ENCODE data around the gene MYORG. TPM values are rescaled to one million over a fixed set of nuclear protein-coding genes. Genes with fewer than 3 reads are reported as not detected.
"Not testable (repeated sequence)": the region's sequence is repeated elsewhere in the genome, so short reads cannot be mapped to it uniquely, and the experiment has no call there.

MYORG gene
- total and polyA plus RNA-seq, 4 donors: 11.4 to 26.6 (median 19.3) TPM

DNA sequence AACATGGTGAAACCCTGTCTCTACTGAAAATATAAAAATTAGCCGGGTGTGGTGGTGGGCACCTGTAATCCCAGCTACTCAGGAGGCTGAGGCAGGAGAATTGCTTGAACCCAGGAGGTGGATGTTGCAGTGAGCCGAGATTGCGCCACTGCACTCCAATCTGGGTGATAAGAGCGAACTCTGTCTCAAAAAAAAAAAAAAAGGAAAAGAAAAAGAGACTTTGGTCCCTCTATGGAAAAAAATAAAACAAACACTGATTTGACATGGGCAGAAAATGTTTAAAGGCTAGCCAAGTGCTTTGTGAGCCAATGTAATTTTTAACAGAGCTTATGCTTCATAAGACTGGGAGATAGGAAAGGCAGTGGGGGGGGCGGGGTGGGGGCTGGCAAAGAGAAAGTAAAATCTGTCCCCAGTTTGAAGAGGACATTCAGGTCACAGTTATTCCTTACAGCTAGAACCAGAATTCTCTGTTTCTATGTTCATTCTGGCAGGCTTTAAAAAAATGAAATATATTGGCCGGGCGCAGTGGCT is 24.5 kb downstream of the MYORG start:
- WGBS: 39% methylated on average over 7 of the region's 7 CpGs

DNA sequence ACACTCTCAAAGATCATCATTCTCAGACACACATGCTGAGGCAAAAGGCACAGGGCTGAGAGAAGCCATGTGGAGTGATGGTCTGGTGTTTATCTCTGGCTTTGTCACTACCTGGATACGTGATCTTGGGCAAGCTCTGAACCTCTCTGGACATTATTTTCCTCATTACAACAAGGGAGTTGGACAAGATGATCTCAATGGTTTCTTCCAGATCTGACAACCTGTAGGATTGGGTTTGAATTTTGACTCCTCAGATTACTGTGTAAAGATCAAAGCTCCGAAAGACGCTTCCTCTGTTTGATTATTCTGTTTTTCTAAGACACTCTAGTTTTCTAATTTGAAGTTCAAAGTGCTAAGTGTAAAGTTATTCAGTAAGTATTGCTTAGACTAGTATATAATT is 27.4 kb downstream of the MYORG start:
- Histone ChIP-seq H3K4me1 (ENCODE audit: control insufficient read depth in 4 of 4, insufficient read depth in 4 of 4, low read length in 3 of 4) (peaks cover 15 to 49% (median 44%) of the 10 kb centered on the region in 4 donors), H3K27ac (ENCODE audit: low read depth in 1 of 2, low read length in 2 of 2) (no peak overlapping the region), H3K36me3 (ENCODE audit: control insufficient read depth in 4 of 4, insufficient read depth in 3 of 4, low read depth in 1 of 4, low read length in 3 of 4) (no peaks in the 10 kb centered on the region), H3K9me3 (ENCODE audit: control insufficient read depth in 4 of 4, low read length in 3 of 4) (no peaks in the 10 kb centered on the region), H3K27me3 (ENCODE audit: control insufficient read depth in 4 of 4, insufficient read depth in 4 of 4, low read length in 3 of 4) (no peaks in the 10 kb centered on the region), H3K4me3 (ENCODE audit: low read depth in 1 of 3, low read length in 3 of 3) (no peak overlapping the region), H3K9ac (ENCODE audit: low read depth in 1 of 2, low read length in 2 of 2) (no peak overlapping the region)
- 65% methylated on average over 3 of the region's 3 CpGs for WGBS
- TF ChIP-seq, protein P1, sequence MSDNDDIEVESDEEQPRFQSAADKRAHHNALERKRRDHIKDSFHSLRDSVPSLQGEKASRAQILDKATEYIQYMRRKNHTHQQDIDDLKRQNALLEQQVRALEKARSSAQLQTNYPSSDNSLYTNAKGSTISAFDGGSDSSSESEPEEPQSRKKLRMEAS (IDR thresholded peaks at IDR 0.05): no peak
- TF ChIP-seq RXRA (IDR thresholded peaks at IDR 0.05) (no peak), NR2F2 (IDR thresholded peaks at IDR 0.05) (no peak), JUND (IDR thresholded peaks at IDR 0.05) (no peak), YY1 (IDR thresholded peaks at IDR 0.05) (no peak), HNF4A (conservative IDR thresholded peaks at IDR 0.05) (no peak)
- TF ChIP-seq, protein P2, sequence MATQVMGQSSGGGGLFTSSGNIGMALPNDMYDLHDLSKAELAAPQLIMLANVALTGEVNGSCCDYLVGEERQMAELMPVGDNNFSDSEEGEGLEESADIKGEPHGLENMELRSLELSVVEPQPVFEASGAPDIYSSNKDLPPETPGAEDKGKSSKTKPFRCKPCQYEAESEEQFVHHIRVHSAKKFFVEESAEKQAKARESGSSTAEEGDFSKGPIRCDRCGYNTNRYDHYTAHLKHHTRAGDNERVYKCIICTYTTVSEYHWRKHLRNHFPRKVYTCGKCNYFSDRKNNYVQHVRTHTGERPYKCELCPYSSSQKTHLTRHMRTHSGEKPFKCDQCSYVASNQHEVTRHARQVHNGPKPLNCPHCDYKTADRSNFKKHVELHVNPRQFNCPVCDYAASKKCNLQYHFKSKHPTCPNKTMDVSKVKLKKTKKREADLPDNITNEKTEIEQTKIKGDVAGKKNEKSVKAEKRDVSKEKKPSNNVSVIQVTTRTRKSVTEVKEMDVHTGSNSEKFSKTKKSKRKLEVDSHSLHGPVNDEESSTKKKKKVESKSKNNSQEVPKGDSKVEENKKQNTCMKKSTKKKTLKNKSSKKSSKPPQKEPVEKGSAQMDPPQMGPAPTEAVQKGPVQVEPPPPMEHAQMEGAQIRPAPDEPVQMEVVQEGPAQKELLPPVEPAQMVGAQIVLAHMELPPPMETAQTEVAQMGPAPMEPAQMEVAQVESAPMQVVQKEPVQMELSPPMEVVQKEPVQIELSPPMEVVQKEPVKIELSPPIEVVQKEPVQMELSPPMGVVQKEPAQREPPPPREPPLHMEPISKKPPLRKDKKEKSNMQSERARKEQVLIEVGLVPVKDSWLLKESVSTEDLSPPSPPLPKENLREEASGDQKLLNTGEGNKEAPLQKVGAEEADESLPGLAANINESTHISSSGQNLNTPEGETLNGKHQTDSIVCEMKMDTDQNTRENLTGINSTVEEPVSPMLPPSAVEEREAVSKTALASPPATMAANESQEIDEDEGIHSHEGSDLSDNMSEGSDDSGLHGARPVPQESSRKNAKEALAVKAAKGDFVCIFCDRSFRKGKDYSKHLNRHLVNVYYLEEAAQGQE (IDR thresholded peaks at IDR 0.05): no peak
- TF ChIP-seq, protein P3, sequence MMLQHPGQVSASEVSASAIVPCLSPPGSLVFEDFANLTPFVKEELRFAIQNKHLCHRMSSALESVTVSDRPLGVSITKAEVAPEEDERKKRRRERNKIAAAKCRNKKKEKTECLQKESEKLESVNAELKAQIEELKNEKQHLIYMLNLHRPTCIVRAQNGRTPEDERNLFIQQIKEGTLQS (IDR thresholded peaks at IDR 0.05): no peak
- DNase-seq (ENCODE audit: low spot score): no peak

More for the DNA sequence above, 24.5 kb downstream of the MYORG start:
- Histone ChIP-seq H3K27ac (ENCODE audit: low read depth in 1 of 2, low read length in 2 of 2) (peak overlapping the region; percentile 63 to 81), H3K4me1 (ENCODE audit: control insufficient read depth in 4 of 4, insufficient read depth in 4 of 4, low read length in 3 of 4) (peaks cover 6 to 26% (median 20%) of the 10 kb centered on the region in 4 donors), H3K9ac (ENCODE audit: low read depth in 1 of 2, low read length in 2 of 2) (peak overlapping the region in 1 of 2 donors; percentile 75), H3K4me3 (ENCODE audit: low read depth in 1 of 3, low read length in 3 of 3) (peak overlapping the region in 2 of 3 donors; percentile 26 to 61)
- not testable (repeated sequence) for H3K27me3 ChIP-seq (ENCODE audit: control insufficient read depth in 4 of 4, insufficient read depth in 4 of 4, low read length in 3 of 4); H3K36me3 ChIP-seq (ENCODE audit: control insufficient read depth in 4 of 4, insufficient read depth in 3 of 4, low read depth in 1 of 4, low read length in 3 of 4); H3K9me3 ChIP-seq (ENCODE audit: control insufficient read depth in 4 of 4, low read length in 3 of 4)
- DNase-seq (ENCODE audit: low spot score): peak; percentile 43
- TF ChIP-seq, protein P2 (IDR thresholded peaks at IDR 0.05): peak; percentile 35
- peak; percentile 88 for TF ChIP-seq SP1 (IDR thresholded peaks at IDR 0.05)
- peak; percentile 86 to 88 for TF ChIP-seq HNF4A (conservative IDR thresholded peaks at IDR 0.05)
- TF ChIP-seq RAD21 (IDR thresholded peaks at IDR 0.05): peak; percentile 18 to 29
- TF ChIP-seq JUND (IDR thresholded peaks at IDR 0.05): peak; percentile 17 to 31
- TF ChIP-seq FOXA2 (IDR thresholded peaks at IDR 0.05): peak; percentile 39
- TF ChIP-seq RXRA (IDR thresholded peaks at IDR 0.05): peak; percentile 52 to 83
- peak; percentile 28 for TF ChIP-seq YY1 (IDR thresholded peaks at IDR 0.05)
- TF ChIP-seq, protein P4, sequence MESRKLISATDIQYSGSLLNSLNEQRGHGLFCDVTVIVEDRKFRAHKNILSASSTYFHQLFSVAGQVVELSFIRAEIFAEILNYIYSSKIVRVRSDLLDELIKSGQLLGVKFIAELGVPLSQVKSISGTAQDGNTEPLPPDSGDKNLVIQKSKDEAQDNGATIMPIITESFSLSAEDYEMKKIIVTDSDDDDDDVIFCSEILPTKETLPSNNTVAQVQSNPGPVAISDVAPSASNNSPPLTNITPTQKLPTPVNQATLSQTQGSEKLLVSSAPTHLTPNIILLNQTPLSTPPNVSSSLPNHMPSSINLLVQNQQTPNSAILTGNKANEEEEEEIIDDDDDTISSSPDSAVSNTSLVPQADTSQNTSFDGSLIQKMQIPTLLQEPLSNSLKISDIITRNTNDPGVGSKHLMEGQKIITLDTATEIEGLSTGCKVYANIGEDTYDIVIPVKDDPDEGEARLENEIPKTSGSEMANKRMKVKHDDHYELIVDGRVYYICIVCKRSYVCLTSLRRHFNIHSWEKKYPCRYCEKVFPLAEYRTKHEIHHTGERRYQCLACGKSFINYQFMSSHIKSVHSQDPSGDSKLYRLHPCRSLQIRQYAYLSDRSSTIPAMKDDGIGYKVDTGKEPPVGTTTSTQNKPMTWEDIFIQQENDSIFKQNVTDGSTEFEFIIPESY (IDR thresholded peaks at IDR 0.05): peak; percentile 48
- TF ChIP-seq HNF4G (IDR thresholded peaks at IDR 0.05): peak; percentile 71
- TF ChIP-seq, protein P3 (IDR thresholded peaks at IDR 0.05): peak; percentile 33

Measured in liver (tissue), 9 donors.